ENCODE measurements around the gene STMN3.

The STMN3 gene

DNA sequence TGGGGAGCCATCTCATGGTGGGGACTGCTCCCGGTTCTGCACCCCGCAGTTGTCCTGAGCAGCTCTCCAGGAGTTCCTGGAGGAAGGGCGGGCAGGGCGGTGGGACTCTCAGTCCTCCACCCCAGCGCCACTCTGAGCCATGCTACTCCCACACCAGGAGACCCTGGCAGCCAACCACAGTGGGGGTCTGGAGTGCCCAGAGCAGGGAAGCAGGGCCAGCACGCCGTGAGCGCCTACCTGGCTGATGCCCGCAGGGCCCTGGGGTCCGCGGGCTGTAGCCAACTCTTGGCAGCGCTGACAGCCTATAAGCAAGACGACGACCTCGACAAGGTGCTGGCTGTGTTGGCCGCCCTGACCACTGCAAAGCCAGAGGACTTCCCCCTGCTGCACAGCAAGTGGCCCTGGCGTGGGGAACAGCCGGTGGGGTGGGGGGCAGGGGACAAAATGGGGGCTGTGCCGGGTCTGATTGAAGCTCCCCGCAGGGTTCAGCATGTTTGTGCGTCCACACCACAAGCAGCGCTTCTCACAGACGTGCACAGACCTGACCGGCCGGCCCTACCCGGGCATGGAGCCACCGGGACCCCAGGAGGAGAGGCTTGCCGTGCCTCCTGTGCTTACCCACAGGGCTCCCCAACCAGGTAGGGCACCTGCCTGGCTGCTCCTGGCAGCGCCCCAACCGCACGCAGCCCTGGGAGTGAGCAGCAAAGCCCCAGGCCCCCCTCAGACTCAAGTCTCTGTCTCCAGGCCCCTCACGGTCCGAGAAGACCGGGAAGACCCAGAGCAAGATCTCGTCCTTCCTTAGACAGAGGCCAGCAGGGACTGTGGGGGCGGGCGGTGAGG lies 41.6 kb upstream of the STMN3 start:
- DNase-seq (ENCODE audit: low spot score): peak; percentile 74
- H3K27ac ChIP-seq: peak overlapping the region in 1 of 2 donors; percentile 31
- TF ChIP-seq, protein P1, sequence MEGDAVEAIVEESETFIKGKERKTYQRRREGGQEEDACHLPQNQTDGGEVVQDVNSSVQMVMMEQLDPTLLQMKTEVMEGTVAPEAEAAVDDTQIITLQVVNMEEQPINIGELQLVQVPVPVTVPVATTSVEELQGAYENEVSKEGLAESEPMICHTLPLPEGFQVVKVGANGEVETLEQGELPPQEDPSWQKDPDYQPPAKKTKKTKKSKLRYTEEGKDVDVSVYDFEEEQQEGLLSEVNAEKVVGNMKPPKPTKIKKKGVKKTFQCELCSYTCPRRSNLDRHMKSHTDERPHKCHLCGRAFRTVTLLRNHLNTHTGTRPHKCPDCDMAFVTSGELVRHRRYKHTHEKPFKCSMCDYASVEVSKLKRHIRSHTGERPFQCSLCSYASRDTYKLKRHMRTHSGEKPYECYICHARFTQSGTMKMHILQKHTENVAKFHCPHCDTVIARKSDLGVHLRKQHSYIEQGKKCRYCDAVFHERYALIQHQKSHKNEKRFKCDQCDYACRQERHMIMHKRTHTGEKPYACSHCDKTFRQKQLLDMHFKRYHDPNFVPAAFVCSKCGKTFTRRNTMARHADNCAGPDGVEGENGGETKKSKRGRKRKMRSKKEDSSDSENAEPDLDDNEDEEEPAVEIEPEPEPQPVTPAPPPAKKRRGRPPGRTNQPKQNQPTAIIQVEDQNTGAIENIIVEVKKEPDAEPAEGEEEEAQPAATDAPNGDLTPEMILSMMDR (IDR thresholded peaks at IDR 0.05): no peak
- H3K4me3 ChIP-seq: no peak overlapping the region

DNA sequence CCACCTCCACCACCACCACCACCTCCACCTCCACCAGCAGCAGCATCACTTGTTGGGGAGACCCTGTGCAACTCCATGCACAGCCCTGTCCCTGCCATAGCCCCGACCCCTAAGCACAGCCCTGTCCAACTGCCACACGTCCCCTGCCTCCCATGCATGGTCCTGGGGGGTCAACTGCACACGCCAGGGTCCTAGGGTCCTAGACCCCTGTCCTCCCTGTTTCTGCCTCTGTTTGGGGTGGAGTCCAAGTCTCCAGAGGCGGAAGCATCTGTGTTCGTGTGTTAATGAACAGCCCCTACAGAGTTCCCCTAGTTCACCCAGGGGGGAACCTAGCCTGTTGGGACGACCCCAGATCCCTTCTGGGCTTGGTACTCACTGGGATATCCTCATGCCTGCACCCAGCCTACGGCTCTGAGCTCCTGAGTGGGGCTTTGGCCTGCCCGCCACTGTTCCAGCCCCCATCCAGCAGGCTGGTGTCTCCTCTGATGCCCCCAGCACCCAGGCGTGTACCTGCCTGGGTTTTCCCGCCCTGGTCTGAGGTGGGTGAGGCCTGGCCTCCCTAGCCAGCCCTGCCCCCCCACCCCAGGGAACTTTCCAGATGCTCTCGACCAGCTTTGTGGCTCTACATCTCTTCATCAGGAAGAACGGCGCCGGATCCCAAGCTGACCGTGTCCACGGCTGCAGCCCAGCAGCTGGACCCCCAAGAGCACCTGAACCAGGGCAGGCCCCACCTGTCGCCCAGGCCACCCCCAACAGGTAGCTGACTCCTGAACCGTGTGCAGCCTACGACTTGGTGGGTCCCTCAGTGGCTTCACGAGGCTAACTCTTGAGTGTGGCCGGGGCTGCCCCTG lies 40.7 kb upstream of the STMN3 start:
- Histone ChIP-seq H3K27ac (no peak overlapping the region), H3K4me3 (no peak overlapping the region)
- peak; percentile 69 for DNase-seq (ENCODE audit: low spot score)
- TF ChIP-seq, protein P1 (IDR thresholded peaks at IDR 0.05): no peak

DNA sequence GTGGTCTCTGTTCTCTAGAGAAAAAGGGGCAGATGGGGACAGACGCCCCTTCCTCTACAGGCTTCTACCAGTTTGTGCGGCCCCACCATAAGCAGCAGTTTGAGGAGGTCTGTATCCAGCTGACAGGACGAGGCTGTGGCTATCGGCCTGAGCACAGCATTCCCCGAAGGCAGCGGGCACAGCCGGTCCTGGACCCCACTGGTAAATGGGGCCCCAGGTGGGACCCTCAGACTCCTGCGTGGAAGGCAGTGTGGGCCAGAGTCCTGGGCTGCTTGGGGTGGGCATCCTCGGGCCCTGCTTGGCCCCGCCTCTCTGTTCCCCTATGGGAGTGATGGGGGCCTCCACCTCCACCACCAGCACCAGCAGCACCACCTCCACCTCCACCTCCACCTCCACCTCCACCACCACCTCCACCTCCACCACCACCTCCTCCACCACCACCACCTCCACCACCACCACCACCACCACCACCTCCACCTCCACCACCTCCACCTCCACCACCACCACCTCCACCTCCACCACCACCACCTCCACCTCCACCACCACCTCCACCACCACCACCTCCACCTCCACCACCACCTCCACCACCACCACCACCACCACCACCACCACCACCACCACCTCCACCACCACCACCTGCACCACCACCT lies 40.0 kb upstream of the STMN3 start:
- H3K27ac ChIP-seq: no peak overlapping the region
- TF ChIP-seq, protein P1 (IDR thresholded peaks at IDR 0.05): no peak
- no peak overlapping the region for H3K4me3 ChIP-seq
- no peak for DNase-seq (ENCODE audit: low spot score)

DNA sequence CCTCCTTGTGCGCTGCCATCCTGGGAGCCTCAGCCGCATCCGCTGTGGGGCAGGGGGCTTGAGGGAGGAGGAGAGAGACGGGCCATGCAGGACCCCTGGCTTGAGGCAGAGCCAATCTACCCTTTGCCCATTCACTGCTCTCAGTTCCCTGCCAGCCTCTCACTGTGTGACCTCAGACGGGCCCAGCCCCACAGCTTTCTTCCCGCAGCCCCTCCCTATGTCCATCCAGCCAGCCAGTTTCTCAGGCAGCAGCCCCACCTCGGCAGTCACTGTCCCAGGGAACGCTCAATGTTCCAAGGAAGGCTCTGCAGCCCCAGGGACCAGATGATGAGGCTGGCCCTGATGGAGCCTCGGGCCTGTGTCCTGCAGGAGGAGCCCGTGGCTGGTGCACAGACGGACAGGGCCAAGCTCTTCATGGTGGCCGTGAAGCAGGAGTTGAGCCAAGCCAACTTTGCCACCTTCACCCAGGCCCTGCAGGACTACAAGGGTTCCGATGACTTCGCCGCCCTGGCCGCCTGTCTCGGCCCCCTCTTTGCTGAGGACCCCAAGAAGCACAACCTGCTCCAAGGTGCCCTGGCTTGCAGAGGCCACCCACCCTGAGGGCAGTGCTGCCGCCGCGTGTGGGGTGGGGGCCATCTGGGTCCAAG lies 39.3 kb upstream of the STMN3 start:
- peak; percentile 74 for DNase-seq (ENCODE audit: low spot score)
- TF ChIP-seq, protein P1 (IDR thresholded peaks at IDR 0.05): no peak
- H3K4me3 ChIP-seq: no peak overlapping the region
- peak overlapping the region in 1 of 2 donors; percentile 62 for H3K27ac ChIP-seq

DNA sequence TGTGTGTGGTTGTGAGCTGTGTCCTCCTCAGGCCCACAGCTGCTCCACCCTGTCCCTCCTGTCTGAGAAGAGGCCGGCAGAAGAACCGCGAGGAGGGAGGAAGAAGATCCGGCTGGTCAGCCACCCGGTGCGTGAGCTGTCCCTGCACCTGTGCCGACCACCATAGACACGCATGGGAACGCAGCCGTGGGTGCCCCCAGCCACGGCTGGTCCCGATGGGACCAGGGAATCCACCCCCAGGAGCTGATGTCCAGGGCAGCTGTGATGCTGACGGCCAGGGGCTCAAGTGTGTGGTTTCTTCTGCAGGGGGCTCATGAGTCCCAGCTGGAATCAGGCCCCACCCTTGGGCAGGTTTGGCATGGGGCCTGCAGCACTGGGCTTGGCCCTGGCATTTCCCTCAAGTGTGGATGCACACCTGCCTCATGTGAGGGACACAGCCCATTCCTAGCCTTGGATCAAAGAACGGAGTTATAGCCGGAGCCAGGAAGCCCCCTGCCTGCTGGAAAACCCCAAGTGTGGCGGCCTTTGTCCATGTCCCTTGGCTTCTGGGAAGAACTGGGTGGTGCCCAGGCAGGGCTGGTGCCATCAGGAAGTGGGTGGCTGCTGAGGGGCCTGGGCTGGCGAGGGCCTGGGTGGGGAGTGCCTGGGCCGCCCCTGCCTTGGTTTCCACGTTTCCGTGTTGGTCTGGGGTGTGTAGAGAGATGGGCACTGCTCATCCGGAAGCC lies 38.6 kb upstream of the STMN3 start:
- H3K27ac ChIP-seq: peak overlapping the region in 1 of 2 donors; percentile 62
- no peak overlapping the region for H3K4me3 ChIP-seq
- DNase-seq (ENCODE audit: low spot score): no peak
- TF ChIP-seq, protein P1 (IDR thresholded peaks at IDR 0.05): no peak
